GM21515 (cell line): Measurements from ENCODE around the gene CCDC152.

Experiments
- ATAC-seq: cut with Tn5 transposase; IDR thresholded peaks from one replicate; pipeline ENCODE4 v1.9.1; 2021; ENCODE audit not compliant: unreplicated experiment

The CCDC152 gene

DNA sequence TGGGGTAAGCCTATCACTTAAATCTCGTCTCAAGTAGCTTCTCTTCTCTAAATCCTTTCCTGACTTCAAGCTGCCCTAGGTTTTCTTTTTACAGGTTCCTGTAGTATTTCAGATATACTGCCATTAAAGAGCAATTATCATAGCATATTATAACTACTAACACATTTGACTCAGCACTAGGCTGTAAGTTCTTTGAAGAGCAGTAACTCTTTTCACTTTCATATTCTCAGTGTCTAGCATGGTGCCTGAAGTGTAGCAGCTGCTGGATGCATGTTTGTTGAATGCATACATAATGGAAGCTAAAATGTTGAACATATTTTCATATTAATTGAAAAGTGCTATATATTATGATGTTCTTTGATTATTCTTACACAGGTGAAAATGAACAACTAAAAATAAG, 22.5 kb downstream of the CCDC152 start:
- no peak for ATAC-seq

DNA sequence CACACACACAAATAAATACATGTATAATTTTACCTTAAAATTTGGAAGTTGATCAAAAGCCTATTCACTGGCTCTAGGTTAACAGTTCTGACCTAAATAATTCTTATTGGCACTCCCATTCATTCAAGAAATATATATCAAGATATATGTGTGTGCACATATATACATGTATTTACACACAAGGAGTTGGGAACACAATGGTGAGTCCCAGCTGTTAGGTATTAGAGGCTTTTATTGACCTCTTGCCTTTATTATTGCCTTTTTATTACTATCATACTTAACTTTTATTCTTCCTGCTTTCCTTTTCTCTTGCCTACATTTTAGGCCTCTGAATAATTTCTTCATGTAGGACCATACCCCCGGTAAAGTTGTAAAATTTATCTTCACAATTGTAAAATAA, 25.0 kb downstream of the CCDC152 start:
- no peak for ATAC-seq

DNA sequence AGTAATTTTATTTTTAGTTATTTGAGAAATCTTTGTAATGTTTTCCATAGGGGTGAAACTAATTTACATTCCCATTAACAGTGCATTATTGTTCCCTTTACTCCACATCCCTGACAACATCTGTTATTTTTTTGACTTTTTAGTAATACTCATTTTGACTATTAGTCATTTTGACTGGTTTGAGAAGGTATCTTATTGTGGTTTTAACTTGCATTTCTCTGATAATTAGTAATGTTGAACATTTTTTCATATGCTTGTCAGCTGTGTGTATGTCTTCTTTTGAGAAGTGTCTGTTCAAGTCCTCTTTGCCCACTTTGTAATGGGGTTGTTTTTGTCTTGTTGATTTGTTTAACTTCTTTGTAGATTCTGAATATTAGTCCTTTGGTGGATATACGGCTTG, 27.5 kb downstream of the CCDC152 start:
- ATAC-seq, result no peak

DNA sequence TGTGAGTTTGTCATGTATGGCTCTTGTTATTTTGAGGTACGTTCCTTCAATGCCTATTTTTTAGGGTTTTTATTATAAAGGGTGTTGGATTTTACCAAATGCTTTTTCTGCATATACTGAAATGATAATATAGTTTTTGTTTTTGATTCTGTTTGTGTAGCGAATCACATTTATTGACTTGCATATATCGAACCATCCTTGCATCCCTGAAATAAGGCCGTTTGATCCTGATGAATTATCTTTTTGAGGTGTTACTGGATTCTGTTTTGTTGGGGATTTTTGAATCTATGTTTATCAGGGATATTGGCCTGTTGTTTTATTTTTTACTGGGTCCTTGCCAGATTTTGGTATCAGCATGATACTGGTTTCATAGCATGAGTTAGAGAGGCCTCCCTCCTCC, 29.1 kb downstream of the CCDC152 start:
- ATAC-seq, result no peak

DNA sequence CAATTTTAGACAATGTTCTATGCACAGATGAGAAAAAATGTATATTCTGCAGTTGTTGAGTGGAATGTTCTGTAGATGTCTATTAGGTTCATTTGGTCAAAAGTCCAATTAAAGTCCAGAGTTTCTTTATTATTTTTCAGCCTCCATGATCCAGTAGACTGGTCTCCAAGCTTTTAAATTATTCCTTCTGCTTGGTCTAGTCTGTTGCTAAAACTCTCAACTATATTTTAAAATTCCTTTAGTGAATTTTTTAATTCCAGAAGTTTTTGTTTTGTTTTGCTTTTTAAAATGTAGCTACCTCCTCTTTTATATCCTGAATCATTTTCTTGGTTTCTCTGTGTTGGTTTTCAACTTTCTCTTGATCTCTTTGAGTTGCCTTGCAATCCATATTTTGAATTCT, 30.5 kb downstream of the CCDC152 start:
- no peak for ATAC-seq

DNA sequence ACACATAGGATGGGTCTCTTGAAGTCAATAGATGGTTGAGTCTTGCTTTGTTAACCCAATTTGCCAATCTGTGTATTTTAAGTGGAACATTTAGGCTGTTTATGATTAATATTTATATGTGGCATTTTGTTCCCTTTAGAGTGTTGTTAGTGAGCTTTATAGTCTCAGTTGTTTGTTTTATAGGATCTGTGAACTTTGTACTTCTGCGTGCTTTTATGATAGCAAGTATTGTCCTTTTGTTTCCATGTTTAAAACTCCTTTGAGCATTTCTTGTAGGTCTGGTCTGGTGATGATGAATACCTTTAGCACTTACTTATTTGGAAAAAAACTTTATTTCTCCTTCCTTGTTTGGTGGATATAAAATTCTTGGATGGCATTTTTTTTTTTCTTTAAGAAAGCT, 31.2 kb downstream of the CCDC152 start:
- ATAC-seq, result no peak

DNA sequence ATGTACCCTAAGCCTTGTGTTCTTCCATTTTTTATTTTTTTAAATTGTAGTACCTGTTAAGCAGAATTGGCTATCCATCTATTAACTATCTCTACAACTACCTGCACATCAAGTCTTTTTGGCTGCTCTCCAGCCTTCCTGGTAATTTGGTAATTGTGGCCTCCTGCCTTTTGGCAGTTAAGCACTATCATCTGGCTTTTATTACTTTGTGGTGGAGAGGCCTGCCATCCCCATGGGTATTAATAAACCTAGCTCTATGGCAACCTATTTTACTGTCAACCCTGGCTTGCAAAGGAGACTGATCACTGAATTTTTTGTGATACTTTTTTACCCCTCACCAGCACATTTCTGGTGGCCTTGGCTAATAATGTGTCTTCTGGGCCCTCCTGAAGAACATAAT, 34.5 kb downstream of the CCDC152 start:
- no peak for ATAC-seq

DNA sequence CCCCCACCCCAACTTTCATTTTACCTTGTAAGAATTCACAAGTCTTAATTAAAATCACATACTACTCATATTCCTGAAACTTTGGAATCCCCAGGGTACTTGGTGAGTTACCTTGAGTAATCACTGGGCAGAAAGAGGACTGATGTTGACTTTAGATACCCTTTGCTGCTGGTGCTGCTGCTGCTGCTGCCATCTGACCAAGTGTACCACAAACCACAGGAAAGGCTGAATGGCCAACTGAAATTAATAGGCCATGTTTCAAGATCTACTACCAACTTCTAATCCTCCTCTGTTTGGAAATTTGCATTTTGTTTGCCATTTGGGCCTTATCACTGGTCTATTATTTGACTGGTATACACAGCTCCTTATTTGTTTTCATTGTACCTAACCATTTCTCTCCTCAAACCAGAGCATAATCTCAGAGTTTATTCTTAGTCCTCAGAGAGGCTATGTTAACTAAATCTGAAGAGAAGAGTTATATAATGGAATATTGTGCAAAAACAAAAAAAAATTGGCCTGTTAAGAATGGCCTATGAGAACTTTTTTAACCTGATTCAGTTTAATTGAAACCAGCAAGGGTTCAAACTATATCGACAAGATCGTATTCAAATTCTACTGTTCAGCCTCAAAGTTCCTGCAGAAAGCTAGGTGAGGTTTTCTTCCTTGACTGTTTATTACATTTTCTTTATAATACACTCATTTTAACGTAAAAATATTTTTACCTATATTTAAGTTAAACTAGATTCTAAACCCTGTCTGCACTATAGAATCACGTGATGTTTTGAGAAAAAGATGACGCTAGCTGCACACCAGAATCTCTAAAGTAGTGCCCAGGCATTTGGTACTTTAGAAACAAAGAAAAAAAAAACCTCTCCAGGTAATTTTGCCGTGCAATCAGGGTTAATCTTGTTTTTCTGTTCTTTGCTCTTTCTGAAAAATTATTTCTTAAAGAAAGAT, 41.9 kb downstream of the CCDC152 start:
- no peak for ATAC-seq

DNA sequence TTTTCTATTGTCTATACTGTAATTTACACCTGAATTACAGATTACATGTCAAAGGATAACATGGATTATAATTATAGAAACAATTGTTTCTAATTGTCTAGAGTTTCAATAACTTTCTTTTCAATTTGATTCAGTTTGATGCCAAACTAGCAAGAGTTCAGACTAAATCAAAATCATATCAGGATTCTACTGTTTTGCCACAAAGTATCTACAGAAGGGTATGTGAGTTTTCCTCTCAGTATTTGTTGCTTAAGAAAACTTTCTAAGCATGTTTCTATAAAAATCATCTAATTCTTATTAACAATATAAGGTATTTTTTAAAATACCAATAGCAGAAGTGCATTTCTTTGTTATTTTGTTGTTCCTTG, 42.6 kb downstream of the CCDC152 start:
- ATAC-seq, result no peak

DNA sequence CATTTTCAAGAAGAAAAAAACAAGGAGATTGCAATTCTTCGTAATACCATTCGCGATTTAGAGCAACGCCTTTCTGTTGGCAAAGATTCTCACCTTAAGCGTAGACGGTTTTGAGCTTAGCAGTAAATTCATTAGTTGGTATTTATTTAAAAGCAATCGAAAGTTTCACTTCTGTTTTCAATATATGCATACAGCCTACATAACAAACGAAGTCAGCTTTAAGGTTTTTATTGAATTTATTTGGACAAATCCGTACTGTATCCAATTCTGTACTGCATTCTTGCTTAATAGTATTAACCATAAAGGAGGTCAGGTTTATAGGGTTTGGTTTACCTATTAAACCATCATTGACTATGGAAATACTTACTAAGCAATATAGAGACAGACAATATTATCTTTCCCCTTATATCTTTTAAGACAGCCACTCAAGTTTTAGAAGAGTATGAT, 43.1 kb downstream of the CCDC152 start:
- no peak for ATAC-seq

DNA sequence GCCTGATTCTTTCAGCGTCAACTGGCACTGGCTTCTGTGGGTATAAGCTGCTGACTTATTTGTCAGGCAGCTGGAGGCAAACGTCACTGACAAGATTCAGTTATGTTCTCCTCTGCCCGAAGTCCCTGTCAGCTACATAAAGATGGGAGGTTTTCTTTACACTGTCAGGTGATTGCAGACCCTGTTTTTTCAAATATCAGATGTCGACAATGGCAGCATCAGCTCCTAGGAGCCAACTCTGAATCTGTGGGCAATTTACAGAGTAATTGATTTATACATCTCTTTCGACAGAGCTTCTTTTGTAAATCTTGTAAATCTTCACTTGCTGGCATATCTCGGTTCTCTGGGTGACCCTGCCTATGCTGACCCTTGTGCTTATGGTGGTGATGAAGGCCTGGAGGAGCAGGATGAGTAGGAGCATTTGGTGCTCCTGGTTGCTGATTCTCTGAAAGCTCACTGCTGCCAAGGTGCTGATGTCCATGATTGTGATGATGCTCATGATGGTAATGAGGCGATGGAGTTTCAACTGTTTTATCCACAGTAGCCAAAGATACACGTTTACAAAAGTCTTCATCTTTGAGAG, 44.2 kb downstream of the CCDC152 start:
- ATAC-seq, result no peak

DNA sequence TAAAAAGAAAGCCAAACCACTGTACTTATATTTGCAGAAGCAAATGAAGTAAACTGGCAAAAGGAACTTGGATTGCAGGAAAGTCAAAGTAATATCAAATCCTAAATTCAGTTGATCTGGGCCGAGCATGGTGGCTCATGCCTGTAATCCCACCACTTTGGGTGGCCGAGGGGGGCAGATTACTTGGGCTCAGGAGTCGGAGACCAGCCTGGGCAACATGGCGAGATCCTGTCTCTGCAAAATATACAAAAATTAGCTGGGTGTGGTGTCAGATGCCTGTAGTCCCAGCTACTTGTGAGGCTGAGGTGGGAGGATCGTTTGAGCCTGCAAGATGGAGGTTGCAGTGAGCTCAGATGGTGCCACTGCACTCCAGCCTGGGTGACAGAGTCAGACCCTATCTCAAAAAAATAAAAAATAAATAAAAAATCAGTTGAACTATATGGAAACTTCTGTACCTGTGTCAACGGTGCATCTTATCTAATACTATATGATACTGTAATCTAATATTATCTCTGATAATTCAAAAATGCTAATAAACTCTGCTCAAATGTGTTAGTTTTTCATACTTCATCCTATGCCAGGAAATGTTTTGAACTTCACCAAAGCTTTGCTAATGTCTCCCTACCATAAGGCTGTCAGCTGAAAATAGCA, 45.0 kb downstream of the CCDC152 start:
- no peak for ATAC-seq

DNA sequence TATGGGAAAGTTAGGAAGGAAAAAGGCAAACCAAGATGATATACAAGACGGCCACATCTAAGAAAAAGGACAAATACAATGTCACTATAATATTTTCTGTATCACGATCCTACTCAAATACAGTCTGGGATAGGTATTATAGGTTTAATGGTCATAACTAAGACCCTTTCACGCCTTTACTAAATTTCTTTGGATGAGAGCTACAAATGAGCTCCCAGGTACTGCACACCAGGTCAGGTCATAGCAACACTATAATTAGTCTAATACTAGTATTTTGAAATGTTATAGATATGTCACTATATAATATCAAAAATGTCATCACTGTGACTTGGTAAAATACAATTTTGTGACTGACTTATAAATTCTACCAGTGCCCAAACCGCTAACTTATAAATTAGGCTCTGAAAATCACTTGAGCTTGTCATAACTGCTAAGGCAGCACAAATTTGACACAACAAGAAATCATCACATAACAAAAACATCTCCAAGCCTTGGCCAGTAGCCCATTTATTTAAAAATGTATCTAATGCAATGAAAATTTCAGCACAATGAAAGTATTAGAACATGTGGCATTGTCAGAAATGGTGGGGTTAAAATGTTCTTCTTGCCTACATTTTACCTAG, 48.2 kb downstream of the CCDC152 start:
- ATAC-seq, result no peak

DNA sequence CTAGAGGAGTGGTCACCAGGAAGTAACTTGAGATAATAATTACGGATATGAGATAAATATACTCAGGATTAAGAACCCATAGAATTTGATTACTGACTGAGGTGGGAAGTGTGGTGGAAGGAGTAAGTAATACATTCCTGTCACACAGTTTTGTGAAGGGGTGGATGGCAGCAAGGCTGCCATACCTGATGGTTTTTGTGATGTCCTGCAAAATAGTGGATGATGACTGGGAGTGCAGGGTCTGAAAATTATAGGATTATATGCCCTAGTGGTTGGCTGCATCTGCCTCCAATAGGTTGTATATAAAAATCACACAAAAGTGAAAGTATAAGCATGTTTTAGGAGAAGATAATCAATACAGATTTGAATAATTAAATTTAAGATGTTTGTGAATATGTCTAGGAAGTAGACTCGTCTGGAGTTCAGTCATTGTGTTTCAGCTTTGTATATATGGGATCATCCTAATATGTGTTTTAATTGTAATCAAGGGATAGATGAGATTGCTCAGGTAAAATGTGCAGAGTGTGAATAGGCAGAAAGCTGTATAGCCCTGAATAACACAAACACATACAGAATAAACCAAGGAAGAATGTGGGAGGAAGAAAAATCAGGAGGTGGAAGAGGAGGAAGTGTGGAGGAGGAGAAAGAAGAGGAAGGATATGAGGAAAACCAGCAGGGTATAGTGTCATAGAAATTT, 49.5 kb downstream of the CCDC152 start:
- ATAC-seq, result no peak

DNA sequence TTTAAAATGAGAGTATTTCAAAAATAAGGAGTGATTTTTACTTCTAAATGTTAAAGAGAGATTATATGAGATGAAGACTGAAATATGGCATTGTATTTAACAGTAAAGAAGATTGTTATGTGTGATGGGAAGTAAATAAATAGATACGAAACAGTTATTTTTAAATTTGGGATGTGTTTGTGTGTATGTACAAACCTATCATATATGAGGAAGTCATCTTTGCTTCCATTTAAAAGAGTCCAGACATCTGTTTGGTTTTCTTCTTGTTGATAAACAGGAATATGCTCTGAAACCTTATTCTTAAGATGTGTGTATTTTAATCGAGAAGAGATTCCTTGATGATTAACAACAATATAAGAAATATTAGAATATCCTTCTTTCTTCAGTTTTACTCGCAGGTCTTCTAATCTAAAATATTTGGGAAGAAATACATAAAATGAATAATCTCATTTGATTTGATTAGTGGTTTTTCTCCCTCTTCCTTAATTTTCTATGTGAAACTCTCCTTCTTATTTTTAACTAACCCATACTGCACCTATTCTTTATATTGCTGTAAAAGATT, 50.2 kb downstream of the CCDC152 start:
- no peak for ATAC-seq

DNA sequence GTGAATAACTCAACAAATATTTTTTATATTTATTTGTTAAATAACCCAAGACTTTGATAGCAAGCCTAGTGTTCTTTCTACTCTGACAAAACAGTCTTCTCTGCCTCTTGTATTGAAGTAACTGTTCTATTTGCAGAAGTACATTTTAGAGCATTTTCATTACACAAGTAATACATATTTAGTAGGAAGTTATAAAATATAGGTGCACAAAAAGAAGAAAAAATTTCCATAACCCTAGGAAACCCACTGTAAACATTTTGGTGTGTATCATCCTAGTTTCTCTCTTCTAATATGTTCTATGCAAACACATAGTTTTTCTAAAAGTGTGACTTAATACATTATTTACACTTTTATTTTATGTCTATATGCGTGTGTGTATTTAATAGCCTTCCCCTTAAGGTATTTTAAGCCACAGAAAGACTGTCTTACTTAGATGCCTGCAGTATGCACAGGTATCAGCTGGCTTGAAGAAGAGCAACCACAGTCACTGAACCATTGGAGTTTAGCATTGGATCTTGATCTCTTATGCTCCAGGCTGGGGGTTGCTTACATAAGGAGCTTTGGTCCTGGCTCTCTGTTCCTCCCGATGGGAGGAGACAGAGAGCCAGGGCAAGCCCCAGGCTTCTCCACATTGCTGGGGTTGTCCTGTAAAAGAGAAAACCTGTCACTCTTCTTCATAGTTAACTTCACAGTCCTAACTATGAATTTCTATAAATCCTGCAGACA, 51.3 kb downstream of the CCDC152 start:
- no peak for ATAC-seq

DNA sequence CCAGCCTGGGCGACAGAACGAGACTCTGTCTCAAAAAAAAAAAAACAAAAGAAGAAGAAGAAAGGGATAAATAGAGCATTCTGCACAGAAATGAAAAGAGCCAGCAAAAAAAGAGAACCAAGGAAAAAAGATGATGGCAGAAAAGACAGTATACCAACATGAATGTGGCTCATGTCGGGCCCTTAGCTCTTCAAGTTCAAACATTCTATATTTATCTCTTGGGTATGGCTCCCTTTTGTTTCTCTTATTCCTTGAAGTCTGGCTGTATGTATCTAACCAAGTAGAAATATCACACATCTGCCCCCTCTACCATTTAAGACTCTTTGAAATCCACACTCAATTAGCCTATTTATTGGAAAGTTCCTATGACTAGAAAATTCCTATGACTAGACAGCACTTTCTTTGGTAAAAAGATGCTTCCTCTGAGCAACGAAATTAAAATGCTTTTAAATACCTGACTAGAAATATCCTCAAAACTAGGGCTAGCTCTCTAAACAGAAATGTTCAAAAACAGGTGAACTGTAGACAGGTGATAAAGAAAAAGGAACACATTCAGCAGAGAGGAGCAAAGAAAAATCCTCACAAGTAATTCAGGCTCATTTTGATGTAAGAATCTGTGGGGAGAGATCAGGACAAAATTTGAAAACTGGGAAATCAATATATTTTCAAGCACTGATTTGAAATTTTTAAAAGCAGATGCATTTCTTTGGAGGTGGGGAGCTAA, 52.4 kb downstream of the CCDC152 start:
- ATAC-seq, result no peak

DNA sequence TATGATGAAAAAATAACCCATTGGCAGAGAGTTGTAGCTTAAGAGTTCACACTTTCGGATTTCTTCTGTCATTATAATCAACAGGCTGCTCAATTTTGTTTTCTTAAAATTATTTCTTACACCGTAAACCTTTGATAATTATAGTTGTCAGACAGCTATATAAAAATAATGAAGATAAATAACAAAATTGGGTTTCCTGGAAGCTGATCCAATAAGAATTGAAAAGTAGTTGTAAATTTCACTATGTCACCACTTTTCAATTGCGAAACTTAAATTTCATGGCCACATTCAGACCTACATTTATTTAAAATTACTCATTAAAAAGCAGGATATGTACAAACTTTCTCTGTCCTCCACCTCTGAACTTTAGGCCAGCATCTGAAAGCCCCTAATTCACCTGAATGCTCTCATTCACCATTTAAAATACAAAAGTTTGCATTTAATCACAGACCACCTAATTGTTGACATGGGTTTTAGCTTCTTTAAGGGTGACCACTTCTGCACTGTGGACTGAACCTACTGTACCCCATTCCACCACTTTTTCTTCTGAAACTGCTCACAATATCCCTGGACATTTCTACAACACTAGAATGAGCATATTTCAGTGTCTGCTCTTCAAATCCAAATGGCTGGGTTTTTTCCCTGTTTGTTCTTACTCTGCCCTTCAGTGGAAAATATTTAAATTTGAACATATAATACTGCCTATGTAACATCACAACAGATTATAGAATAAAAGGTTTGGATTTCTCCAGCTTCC, 54.4 kb downstream of the CCDC152 start:
- ATAC-seq, result no peak
